GM18498 (cell line): Measurements from ENCODE around the gene TPRG1L.

Experiments used
- ATAC-seq: cut with Tn5 transposase; IDR thresholded peaks from one replicate; pipeline ENCODE4 v1.9.1; 2021; ENCODE audit warnings: mild to moderate bottlenecking, moderate library complexity; ENCODE audit not compliant: unreplicated experiment

Gene TPRG1L

DNA sequence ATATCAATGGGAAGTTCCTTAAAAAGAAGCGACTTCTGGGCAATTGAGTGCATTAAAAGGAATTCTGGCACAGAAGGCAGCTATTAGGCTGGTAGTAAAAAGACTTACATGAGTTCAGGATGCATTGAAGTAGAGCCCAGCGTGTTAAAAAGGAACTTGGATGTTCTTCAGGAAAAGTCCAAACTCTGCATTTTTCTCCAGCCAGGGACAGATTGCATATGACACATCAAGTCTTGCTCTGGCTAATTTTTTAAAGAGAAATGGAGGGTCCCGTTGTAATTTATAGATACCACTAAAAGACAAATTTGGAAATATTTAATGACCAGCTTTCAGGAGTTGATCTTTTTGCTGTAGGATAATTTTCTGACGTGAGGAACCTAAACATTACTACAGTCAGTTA, 1.2 kb downstream of the TPRG1L start:
- ATAC-seq, result no peak

DNA sequence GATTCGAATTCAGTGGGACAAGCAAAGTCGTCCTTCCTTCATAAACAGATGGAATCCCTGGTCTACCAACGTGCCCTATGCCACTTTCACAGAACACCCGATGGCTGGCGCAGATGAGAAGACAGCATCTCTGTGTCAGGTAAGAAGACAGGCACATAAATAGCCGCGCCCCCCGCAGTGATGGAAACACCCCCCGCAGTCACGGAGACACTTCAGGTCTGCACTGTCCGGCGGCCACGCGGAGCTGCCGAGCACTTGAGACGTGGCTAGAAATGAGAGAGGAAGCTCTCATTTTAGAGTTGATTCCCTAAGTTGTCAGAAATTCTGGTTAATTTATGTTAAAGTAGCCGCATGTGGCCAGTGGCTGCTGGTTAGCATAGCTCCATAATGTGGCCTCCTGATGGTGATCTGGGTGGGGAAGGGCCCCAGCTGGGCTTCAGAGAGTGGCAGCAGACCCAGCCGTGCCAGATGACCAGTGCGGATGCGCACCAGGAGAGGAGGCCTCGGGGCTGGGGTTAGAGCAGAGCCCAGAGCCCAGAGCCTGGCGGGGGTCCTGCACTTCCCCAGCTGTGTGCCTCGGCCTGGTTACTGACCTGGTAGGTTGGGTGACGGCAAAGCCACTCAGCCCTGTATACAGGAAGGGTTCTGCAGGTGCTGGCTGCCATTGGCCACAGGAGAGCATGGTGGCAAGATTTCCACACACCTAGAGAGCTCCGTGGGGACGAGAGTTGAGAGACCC, 2.9 kb downstream of the TPRG1L start:
- ATAC-seq, result no peak

DNA sequence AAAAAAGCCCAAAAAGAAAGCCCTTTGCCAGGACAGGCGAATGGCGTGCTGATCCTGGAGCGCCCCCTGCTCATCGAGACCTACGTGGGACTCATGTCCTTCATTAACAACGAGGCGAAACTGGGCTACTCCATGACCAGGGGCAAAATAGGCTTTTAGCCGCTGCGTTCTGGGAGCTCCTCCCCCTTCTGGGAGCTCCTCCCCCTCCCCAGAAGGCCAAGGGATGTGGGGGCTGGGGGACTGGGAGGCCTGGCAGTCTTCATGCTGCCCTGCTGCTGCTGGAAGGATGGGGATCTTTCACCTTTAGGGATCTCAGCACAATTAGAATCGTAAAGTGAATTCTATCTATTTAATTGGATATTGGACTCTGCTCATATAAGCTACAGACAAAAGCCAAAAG, 3.6 kb downstream of the TPRG1L start:
- no peak for ATAC-seq

DNA sequence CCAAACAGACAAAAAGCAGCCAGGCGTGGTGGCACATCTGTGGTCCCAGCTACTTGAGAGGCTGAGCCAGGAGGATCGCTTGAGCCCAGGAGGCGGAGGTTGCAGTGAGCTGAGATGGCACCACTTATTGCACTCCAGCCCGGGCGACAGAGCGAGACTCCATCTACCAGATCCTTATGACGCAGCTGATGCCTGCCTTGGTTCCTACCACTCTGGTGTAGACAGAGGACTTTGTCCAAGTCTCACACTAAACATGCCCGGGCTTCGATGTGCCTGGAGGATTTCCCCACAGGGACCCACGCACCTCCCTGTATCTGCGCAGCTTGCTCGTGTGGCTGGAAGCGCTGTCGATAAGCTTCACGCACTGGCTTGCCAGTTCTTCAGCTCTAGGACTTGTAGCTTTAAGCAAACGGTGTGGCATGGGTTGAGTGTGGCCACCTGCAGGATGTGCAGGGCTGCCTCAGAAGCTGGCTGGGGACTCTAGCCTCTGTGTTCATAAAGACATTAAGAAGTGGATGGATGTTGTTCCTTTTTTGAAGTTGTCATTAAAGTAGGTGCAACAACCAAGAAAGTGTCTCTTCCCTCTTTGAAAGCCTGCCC, 4.8 kb downstream of the TPRG1L start:
- ATAC-seq, result no peak

DNA sequence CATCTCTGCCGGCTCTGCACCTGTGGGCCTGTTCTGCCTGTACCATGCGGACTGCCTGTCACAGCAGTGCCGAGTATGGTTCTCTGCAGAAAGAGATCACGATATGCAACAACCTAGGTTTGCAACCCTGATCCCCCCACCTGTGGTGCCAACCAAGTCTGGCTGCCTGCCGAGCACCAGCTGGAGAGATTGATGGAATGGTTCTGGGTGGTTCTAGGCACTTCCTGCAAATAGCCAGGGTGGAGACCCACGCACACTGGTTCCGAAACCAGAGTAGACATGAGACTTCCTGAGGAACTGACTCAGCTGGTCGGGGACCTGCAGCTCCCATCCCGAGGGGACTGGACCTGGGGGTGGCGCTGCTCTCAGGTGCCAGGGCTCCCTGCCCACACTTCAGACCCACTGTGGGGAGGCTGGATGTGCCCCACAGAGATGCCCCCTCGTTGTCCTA, 5.4 kb downstream of the TPRG1L start:
- ATAC-seq, result no peak

DNA sequence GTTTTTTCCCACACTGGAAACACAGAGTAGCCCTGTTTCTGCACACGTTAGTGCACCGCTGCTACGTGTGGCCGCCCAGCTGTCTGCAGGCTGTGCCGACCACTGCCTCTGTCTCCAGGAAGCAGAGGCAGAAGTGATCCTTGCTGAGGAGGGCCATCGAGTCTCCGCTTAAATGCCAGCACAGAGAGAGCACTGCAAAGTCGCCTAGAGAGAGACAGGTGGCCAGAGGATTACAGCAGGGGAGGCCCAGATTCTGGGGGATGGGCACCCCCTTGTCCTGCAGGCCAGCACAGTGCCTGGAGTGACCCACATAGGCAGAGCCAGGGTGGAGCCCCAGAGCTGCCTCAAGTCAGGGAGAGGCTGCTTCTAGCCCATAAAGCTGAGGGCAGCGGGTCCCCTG, 6.1 kb downstream of the TPRG1L start:
- no peak for ATAC-seq

DNA sequence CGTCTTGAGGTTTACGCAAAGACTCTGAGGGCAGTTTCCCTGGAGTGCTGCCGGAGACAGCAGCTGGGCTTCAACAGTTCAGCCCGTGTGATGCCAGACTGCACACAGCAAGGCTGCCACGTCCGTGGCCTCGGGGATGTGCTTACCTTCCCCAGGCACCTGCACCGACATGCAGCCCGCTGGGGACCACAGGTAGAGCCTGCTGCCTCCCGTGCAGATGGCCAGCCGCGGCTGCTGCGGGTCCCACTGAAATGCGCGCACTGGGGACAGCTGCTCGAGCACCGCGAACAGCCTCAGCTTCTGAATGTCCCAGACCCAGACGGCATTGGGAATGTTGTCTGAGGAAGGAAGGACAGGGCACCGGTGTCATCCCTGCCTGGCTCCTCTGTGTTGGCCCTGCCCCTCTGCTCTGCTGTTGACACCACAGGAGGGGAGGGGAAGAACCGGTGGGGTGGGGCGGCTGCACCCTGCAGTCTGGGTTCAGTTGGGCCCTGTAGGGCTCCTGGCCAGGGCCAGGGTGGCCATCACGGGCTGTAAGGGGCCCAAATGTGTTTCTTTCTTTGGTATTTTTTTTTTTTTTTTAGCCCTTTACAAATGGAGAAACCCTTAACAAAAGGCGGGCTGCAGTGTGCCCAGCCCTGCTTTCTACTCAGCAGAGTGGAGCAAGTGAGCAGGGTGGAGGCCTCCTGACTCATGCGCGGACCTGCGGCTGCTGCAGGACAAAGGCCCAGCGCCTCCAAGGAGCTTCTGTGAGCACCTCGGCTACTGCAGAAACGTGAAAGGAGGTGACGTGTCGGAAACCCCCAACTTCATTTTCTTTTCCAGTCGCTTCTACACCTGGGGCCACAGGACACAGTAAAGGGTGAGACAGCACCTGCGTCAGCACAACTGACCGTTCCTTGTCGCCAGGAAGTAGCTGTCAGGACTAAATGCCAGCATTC, 6.8 kb downstream of the TPRG1L start:
- ATAC-seq, result no peak

DNA sequence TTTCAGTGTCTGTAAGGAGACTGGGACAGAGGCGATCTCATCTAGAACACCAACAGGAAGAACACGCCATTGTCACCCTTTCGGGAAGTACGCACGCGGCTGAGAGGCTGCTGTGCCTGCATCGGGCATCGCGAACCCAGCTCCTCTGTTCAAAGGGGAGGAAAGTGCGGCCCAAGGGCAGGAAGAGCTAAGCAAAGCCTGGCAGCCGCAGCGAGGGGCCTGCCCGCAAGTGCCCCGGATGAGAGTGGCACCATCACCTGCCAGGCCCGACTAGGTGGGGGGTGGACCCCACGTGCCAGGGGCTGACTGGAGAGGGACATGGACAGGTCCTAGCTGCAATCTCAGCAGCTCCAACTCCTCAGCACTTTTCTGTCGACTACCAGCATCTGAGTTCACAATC, 7.5 kb downstream of the TPRG1L start:
- ATAC-seq, result no peak

DNA sequence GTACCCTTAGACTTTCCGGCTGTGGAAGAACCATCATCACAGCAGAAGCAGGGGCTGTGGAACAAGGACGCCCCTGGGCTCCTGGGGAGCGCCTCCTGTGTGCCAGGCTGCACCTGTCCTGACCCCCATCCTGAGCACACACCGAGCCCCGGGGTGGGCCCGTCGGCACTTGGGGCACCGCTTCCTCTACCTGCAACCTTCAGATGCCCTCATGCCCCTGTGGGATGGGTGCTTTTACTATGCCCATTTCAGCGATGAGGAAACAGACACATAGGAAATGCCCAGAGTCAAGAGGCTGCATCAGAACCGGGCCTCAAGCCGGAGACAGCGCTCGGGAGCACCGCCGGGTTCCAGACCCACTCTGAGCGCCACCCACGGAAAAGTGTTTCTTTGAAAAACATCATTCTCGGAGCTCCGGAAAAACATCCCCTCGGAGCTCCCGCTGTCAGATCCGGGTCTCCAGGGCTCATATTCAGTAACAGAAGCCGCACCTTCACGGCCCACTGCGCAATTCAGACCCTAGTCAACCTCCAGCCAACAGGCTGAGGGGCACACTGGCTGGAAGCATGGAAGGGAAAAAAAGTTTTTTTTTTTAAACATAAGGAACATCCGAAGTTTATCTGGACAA, 8.0 kb downstream of the TPRG1L start:
- ATAC-seq, result no peak

DNA sequence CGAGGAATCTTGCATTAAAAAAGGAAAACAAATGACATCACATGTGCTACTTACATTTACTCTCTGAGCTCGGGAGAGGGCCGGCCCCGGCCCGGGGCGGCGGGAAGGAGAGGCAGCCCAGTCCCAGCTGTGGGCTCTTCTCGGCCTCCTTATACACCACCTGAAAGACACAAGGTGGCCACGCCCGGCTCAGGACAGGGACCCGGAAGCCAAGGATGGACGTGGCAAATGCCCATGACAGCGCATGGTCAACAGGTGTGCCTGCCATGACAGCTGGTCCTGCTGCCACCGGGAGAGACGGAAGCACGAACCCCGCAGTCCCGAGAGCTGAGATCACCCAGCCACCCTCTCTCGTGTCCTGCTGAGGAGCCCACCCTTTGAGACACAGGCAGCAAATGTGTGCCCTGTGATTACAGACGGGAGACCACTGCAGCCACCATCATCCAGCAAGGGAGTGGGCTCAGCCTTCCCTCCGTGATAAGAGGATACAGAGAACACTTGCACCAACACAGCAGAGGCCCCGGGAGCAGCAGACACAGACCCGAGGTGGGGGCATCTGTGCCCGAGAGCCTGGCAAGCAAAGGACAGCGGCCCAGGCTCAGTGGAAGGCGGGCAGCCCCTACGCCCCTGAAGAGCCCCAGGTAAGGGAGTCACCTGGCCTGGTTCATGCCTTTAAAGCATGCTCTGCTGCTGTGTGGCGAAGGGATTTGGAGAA, 8.7 kb downstream of the TPRG1L start:
- ATAC-seq, result no peak

DNA sequence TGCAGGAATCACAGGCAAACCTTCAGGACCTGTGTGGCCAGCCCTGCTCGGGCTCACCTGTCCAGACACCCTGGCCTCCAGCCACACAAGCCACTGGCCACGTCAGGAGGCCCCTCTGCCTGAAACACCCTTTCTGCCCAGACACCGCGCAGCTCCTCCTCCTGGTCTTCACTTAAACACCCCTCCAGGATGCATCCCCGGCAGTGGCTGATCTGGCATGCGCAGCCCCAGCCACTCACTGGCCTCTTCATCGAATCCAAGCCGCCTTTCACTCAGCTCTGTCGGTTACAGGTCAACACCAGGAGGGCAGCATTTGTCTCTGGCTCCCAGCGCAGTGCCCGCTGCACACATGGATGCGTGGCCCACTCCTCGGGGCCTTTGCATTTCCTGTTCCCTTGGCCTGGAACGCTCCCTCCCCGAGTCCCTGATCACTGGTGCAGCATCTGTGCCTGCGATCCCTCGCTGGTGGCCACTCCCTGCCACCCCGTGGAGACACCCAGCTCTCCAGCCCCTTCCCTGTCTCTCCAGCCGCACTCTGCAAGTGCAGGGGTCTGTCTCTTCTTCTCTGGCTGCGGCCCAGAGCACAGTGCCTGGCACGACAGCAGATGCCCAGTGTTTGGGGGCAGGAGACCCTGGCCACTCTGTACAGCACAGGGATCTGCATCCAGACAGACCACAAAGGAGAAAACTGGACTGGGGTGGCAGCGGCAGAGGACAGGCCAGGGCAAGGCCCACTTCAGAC, 9.4 kb downstream of the TPRG1L start:
- ATAC-seq, result no peak

DNA sequence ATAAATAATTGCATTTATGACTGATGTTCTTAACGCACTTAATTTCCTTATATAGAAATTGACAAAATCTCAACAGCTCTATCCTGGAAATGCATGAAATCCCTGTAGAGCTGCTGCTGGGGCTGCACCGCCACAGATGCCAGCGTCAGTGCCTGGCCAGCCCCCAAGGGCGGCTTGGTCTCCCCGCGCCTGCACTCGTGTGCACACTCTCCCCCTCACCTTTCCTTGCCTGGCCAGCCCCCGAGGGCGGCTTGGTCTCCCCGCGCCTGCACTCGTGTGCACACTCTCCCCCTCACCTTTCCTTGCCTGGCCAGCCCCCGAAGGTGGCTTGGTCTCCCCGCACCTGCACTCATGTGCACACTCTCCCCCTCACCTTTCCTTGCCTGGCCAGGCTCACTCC, 11.3 kb downstream of the TPRG1L start:
- ATAC-seq, result no peak

DNA sequence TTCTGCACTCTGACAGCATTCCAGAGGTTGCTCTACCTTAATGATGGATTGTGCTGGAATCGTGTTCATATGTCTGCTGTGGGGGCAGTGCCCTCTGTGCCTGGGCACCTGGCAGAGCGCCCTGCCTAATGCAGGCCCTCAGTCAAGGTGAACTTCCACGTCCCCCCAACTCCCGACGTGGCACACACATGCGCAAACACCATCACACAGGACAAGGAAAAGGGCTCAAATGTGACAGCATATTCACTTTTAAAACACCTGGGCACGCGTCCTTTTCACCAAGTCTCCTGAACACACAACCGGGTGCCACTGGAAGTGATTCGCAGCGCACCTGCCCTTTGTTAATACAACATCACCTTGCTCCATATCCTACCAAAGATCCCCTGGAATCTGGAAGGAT, 11.7 kb downstream of the TPRG1L start:
- ATAC-seq, result no peak

DNA sequence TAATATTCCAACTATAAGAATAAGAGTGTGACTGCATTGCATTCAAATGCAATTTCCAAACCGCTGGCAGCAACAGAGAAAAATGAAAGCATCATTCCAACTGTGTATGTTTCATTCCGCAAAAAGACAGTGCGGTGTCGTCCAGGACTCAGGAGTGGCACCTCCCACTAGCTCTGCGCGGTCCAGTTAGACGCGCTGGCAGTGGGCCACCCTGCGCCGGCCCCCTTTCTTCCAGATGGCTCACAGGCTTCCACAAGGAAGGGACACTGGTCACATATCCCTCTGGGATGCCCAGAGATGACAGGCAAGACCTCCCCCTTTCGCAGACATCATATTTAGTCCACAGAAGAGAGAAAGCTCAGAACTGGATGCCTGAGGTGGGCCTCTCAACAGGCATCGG, 13.2 kb downstream of the TPRG1L start:
- no peak for ATAC-seq

DNA sequence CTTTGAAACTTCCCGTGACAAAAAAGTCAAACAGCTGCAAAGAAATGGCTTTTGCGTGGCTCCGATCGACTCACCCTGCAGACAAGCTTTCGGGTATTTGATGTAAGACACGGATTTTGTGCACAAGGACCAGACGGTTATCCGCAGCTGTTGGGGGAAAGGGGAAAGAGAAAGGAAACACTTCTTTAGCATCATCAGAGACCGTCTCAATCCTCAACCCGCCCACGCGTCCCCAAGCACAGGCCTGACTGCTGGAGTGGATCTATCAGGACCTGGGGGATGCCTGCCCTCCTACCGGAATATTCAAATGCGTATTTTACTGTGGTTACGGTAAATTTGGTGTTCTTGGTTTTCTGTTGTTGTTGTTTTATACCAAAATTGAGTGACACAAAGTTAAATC, 13.9 kb downstream of the TPRG1L start:
- ATAC-seq, result no peak

DNA sequence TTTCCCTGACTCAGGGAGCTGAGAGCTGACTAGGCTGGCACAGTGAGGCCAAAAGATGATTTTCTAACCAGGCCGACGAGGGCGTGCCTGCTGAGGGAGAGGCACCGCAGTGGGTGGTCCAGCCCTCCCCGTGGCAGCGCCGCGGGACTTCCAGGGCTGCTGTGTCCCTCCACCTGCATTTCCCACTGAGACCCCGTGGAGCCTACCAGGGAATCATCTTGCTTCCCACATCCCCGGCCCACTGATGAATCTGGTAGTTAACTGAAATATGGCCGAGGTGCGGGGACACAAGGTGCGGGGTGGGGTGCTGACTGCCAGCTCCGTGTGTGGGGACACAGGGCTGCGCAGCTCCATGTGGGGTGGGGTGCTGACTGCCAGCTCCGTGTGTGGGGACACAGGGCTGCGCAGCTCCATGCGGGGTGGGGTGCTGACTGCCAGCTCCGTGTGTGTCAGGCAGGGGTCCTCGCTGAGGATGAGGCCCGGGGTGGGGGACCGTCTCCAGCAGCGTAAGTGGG, 14.6 kb downstream of the TPRG1L start:
- no peak for ATAC-seq

DNA sequence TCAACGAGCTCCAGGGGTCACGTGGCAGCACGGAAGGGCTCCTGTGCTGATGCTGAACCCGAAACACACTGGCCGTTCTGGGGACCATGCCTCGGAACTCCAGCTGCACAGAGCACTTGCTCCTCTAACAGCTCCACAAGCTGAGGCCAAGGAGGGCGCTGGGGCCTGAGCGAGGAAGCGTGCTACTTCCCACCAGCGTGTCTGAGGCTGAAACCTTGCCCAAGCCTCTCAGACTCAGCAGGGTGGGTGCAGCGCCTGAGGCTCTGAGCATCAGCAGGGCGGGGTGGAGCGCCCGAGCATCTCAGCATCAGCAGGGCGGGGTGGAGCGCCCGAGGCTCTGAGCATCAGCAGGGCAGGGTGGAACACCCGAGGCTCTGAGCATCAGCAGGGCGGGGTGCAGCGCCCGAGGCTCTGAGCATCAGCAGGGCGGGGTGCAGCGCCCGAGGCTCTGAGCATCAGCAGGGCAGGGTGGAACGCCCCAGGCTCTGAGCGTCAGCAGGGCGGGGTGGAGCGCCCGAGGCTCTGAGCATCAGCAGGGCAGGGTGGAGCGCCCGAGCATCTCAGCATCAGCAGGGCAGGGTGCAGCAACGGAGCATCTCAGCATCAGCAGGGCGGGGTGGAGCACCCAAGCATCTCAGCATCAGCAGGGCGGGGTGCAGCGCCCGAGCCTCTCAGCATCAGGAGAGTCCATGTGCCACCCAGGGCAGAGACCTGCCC, 15.5 kb downstream of the TPRG1L start:
- no peak for ATAC-seq

DNA sequence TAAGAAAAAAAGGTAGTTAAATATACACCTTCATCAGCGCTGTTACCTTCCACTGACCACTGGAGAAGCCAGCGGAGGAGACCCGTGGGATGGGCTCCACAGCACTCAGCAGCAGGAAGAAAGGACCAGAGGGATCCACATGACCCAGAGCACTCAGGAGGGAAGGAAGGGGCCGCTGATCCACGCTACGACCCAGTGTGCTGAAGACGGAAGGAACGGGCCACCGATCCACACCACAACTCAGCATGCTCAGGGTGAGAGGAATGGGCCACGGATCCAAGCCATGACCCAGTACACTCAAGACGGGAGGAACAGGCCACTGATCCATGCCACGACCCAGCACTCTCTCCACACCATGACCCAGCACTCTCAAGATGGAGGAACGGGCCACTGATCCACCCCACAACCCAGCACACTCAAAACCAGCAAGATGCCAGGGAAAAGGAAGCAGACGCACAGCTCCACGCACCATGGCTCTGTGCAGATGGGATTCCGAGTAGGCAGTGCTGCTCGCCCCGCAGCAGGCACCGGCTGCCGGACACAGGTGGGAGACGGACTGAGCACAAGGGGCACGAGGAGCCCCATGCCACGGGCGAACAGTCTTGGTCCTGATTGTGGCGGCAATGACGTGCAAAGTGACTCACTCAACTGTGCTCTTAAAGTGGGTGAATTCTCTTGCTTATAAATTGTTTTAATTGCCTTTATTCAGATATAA, 16.4 kb downstream of the TPRG1L start:
- ATAC-seq, result no peak
